ENCODE data around the gene TMEM117. TPM values are rescaled to one million over a fixed set of nuclear protein-coding genes. Genes with fewer than 3 reads are reported as not detected.

Gene TMEM117
- total and polyA plus RNA-seq, 10 of the 15 experiments (the other 5 are each of a cell fraction or from before 2014, with no cell fraction given), result 3.1 to 8.2 (median 6.1) TPM

- no peak overlapping the region for H3K27ac ChIP-seq (ENCODE audit: control insufficient read depth, insufficient read depth)
- H3K4me1 ChIP-seq (ENCODE audit: control insufficient read depth, insufficient read depth, low read length), result no peaks in the 10 kb centered on the region
- CTCF ChIA-PET, result no interaction called here
- no peak overlapping the region for H2AFZ ChIP-seq (ENCODE audit: control insufficient read depth, low read depth, low read length)
- DNase-seq (ENCODE audit: low read depth, low spot score) (no peak), ATAC-seq (no peak), FAIRE-seq (no peak)
- RAD21 ChIA-PET (ENCODE audit: unreplicated experiment), result no interaction called here
- POLR2A ChIA-PET, result no interaction called here
- no peaks in the 10 kb centered on the region for H3K79me2 ChIP-seq (ENCODE audit: control insufficient read depth, insufficient read depth, low read length)
- TF ChIP-seq CHD2 (IDR thresholded peaks at IDR 0.05; ENCODE audit: borderline replicate concordance, low read depth, low read length) (no peak), E2F4 (IDR thresholded peaks at IDR 0.05; ENCODE audit: low read depth, low read length) (no peak), MLLT1 (IDR thresholded peaks at IDR 0.05) (no peak), CBX3 (IDR thresholded peaks at IDR 0.05; ENCODE audit: borderline replicate concordance, low read depth) (no peak), SMC3 (IDR thresholded peaks at IDR 0.05; ENCODE audit: borderline replicate concordance, low read length) (no peak), RFX5 (IDR thresholded peaks at IDR 0.05; ENCODE audit: low read depth, low read length) (no peak), BMI1 (IDR thresholded peaks at IDR 0.05; ENCODE audit: borderline replicate concordance) (no peak), BACH1 (IDR thresholded peaks at IDR 0.05; ENCODE audit: borderline replicate concordance) (no peak)
- no peak overlapping the region for H3K4me3 ChIP-seq
- no peaks in the 10 kb centered on the region for H3K36me3 ChIP-seq (ENCODE audit: control insufficient read depth in 2 of 2, insufficient read depth in 2 of 2, low read length in 1 of 2)
- 94% methylated on average over 2 of the region's 2 CpGs for WGBS (ENCODE audit: insufficient coverage, insufficient replicate concordance, low lambda C conversion rate, missing lambda C conversion rate)
- H3K9ac ChIP-seq (ENCODE audit: control insufficient read depth, insufficient read depth, low read length), result no peak overlapping the region
- no peak overlapping the region for H3K4me2 ChIP-seq (ENCODE audit: control insufficient read depth, insufficient read depth)
- SMC1A ChIA-PET (ENCODE audit: uncharacterized antibody, unreplicated experiment), result no interaction called here
- no peaks in the 10 kb centered on the region for H4K20me1 ChIP-seq (ENCODE audit: control insufficient read depth, insufficient read depth)
- in situ Hi-C loops (cut with MboI) (no loop called here), intact Hi-C loops (cut with micrococcal nuclease; ENCODE audit: unreplicated experiment) (no loop called here)
- no peaks in the 10 kb centered on the region for H3K27me3 ChIP-seq (replicated peaks in 1 of 2; ENCODE audit: control insufficient read depth in 2 of 2, insufficient read depth in 2 of 2, low read length in 1 of 2)
- BruUV-seq (replicated peaks), result no TSS peak
- H3K9me3 ChIP-seq (replicated peaks; ENCODE audit: control insufficient read depth, insufficient read depth, low read length), result no peaks in the 10 kb centered on the region
These were observed 389.2 kb downstream of the TMEM117 start for GRCh38 chr12:44225149-44225510.
